ENCODE measurements around the gene ADAM19. TPM values are rescaled to one million over a fixed set of nuclear protein-coding genes. Genes with fewer than 3 reads are reported as not detected.

The ADAM19 gene
- total RNA-seq, 1 experiment from 2014 or later, result 62.9 TPM

GRCh38 chr5:157446412-157446935, 129.1 kb downstream of the ADAM19 start:
- CTCF ChIA-PET, result interaction anchor here (0.9 to 1.7 kb wide), 5 partner anchors 13 to 118 kb away, joined by 3 to 6 read pairs (median 3); partner anchors contain the start of gene NIPAL4
- no peaks in the 10 kb centered on the region for H3K9me3 Mint-ChIP-seq (ENCODE audit: unreplicated experiment)
- H3K27ac Mint-ChIP-seq (ENCODE audit: unreplicated experiment), result peak overlapping the region; percentile 14
- no TSS peak for BruUV-seq (replicated peaks)
- Histone ChIP-seq H3K4me1 (peaks cover 24% of the 10 kb centered on the region), H3K4me3 (ENCODE audit: low read depth, low read length) (no peak overlapping the region), H3K9me3 (no peaks in the 10 kb centered on the region), H3K27me3 (replicated peaks; ENCODE audit: control insufficient read depth, insufficient read depth, low read length) (no peaks in the 10 kb centered on the region), H3K36me3 (ENCODE audit: control insufficient read depth, insufficient read depth, low read length) (no peaks in the 10 kb centered on the region)
- intact Hi-C loops (cut with micrococcal nuclease; ENCODE audit: unreplicated experiment), result no loop called here
- no peak for DNase-seq
- H3K4me1 Mint-ChIP-seq (ENCODE audit: low read depth, unreplicated experiment), result peaks cover 21% of the 10 kb centered on the region
- H3K4me3 Mint-ChIP-seq (ENCODE audit: unreplicated experiment), result no peak overlapping the region
- no peak for TF ChIP-seq CTCF (IDR thresholded peaks at IDR 0.05; ENCODE audit: insufficient read depth in 1 of 2, low read depth in 1 of 2, low read length in 1 of 2, severe bottlenecking in 1 of 2, unreplicated experiment in 1 of 2)
- POLR2A ChIA-PET, result no interaction called here
- H3K36me3 Mint-ChIP-seq (ENCODE audit: insufficient read depth, unreplicated experiment), result no peaks in the 10 kb centered on the region
- no peaks in the 10 kb centered on the region for H3K27me3 Mint-ChIP-seq (ENCODE audit: insufficient read depth, unreplicated experiment)

- no peak for TF ChIP-seq CTCF (IDR thresholded peaks at IDR 0.05; ENCODE audit: insufficient read depth in 1 of 2, low read depth in 1 of 2, low read length in 1 of 2, severe bottlenecking in 1 of 2, unreplicated experiment in 1 of 2)
- H3K9me3 Mint-ChIP-seq (ENCODE audit: unreplicated experiment), result no peaks in the 10 kb centered on the region
- DNase-seq, result no peak
- Histone ChIP-seq H3K27me3 (replicated peaks; ENCODE audit: control insufficient read depth, insufficient read depth, low read length) (no peaks in the 10 kb centered on the region), H3K4me1 (peaks cover 24% of the 10 kb centered on the region), H3K9me3 (no peaks in the 10 kb centered on the region), H3K36me3 (ENCODE audit: control insufficient read depth, insufficient read depth, low read length) (no peaks in the 10 kb centered on the region), H3K4me3 (ENCODE audit: low read depth, low read length) (no peak overlapping the region)
- BruUV-seq (replicated peaks), result no TSS peak
- no peak overlapping the region for H3K27ac Mint-ChIP-seq (ENCODE audit: unreplicated experiment)
- H3K4me1 Mint-ChIP-seq (ENCODE audit: low read depth, unreplicated experiment), result peaks cover 21% of the 10 kb centered on the region
- H3K27me3 Mint-ChIP-seq (ENCODE audit: insufficient read depth, unreplicated experiment), result no peaks in the 10 kb centered on the region
- intact Hi-C loops (cut with micrococcal nuclease; ENCODE audit: unreplicated experiment), result no loop called here
- no peak overlapping the region for H3K4me3 Mint-ChIP-seq (ENCODE audit: unreplicated experiment)
- ChIA-PET CTCF (no interaction called here), POLR2A (no interaction called here)
- H3K36me3 Mint-ChIP-seq (ENCODE audit: insufficient read depth, unreplicated experiment), result no peaks in the 10 kb centered on the region
Measured at GRCh38 chr5:157445745-157446411, 129.7 kb downstream of the ADAM19 start.

- Histone ChIP-seq H3K4me3 (ENCODE audit: low read depth, low read length) (no peak overlapping the region), H3K27me3 (replicated peaks; ENCODE audit: control insufficient read depth, insufficient read depth, low read length) (no peaks in the 10 kb centered on the region), H3K36me3 (ENCODE audit: control insufficient read depth, insufficient read depth, low read length) (no peaks in the 10 kb centered on the region), H3K9me3 (no peaks in the 10 kb centered on the region; the same call in 1 of the 2 replicates), H3K4me1 (peaks cover 22% of the 10 kb centered on the region)
- H3K4me1 Mint-ChIP-seq (ENCODE audit: low read depth, unreplicated experiment), result peaks cover 21% of the 10 kb centered on the region
- peaks cover 9% of the 10 kb centered on the region for H3K9me3 Mint-ChIP-seq (ENCODE audit: unreplicated experiment)
- ChIA-PET CTCF (no interaction called here), POLR2A (no interaction called here)
- H3K27me3 Mint-ChIP-seq (ENCODE audit: insufficient read depth, unreplicated experiment), result no peaks in the 10 kb centered on the region
- TF ChIP-seq CTCF (IDR thresholded peaks at IDR 0.05; ENCODE audit: insufficient read depth in 1 of 2, low read depth in 1 of 2, low read length in 1 of 2, severe bottlenecking in 1 of 2, unreplicated experiment in 1 of 2), result no peak
- H3K27ac Mint-ChIP-seq (ENCODE audit: unreplicated experiment), result no peak overlapping the region
- H3K4me3 Mint-ChIP-seq (ENCODE audit: unreplicated experiment), result no peak overlapping the region
- no peaks in the 10 kb centered on the region for H3K36me3 Mint-ChIP-seq (ENCODE audit: insufficient read depth, unreplicated experiment)
- DNase-seq, result no peak
- no TSS peak for BruUV-seq (replicated peaks)
- intact Hi-C loops (cut with micrococcal nuclease; ENCODE audit: unreplicated experiment), result no loop called here
Measured at GRCh38 chr5:157444224-157444623, 131.4 kb downstream of the ADAM19 start.

Measured in Caco-2 (cell line).